Upper lobe of left lung (tissue), 6 donors: ENCODE results near the gene KLF7. TPM values are rescaled to one million over a fixed set of nuclear protein-coding genes. Genes with fewer than 3 reads are reported as not detected.

Experiments used
- ATAC-seq, 2 donors: fragments of 200-7000 bp; cut with Tn5 transposase; one replicate each; pipeline ENCODE4 v1.9.1; 2022; ENCODE audit warnings: mild to moderate bottlenecking in 2 of 2, moderate library complexity in 2 of 2; ENCODE audit not compliant: low FRiP score in 2 of 2
- DNase-seq, 2 donors: peaks; one replicate each; pipeline ENCODE4 v3.0.0-alpha.2; 2019 to 2020
- H3K27ac ChIP-seq, 4 donors: fragments of 200-600 bp; sonication (generic); one replicate each; pipeline ENCODE4 v1.5.1; 2016 to 2019
- H3K27me3 ChIP-seq, 4 donors: fragments of 200-600 bp; sonication (generic); one replicate each; pipeline ENCODE4 v1.5.1; 2017 to 2019
- H3K36me3 ChIP-seq, 4 donors: fragments of 200-600 bp; sonication (generic); one replicate each; pipeline ENCODE4 v1.5.1; 2016 to 2019
- H3K4me1 ChIP-seq, 4 donors: fragments of 200-600 bp; sonication (generic); one replicate each; pipeline ENCODE4 v1.5.1; 2018 to 2019
- H3K4me3 ChIP-seq, 4 donors: fragments of 200-600 bp; sonication (generic); one replicate each; pipeline ENCODE4 v1.5.1; 2017 to 2019; ENCODE audit warnings: mild to moderate bottlenecking in 2 of 4, moderate library complexity in 1 of 4
- H3K9me3 ChIP-seq, 4 donors: fragments of 200-600 bp; sonication (generic); one replicate each; pipeline ENCODE4 v1.5.1; 2018 to 2019
- EP300 ChIP-seq, 4 donors: sonication (generic); formaldehyde crosslinking; IDR thresholded peaks; one replicate each; pipeline ENCODE4 v1.5.1; 2017; ENCODE audit warnings: antibody characterized with exemption in 4 of 4, control low read depth in 2 of 4
- POLR2A ChIP-seq, 4 donors: fragments of 450-650 bp; IDR thresholded peaks; one replicate each; pipeline ENCODE4 v1.5.1; 2016 to 2017; ENCODE audit warnings: antibody characterized with exemption in 4 of 4, mild to moderate bottlenecking in 2 of 4
- POLR2AphosphoS5 ChIP-seq, 2 donors: sonication (generic); formaldehyde crosslinking; IDR thresholded peaks; one replicate each; pipeline ENCODE4 v1.5.1; 2017; ENCODE audit warnings: antibody characterized with exemption in 2 of 2
- WGBS, 2 donors: methylation state at CpG; one replicate each; pipeline ENCODE4 v1.1.5; 2017 to 2018; 5-methylcytosine and 5-hydroxymethylcytosine counted together
- total RNA-seq, 6 donors: library from RNA; depleted of rRNA in 4 of 6; stranded (reverse); fragments of >200 nt in 4 of 6; gene quantifications; one replicate each; pipeline versions ENCODE4 v1.1.0 to v1.2.1, GENCODE V29; 2016 to 2021
- TF ChIP-seq, protein P1 (sequence below), 6 experiments: fragments of 450-650 bp in 4 of 6; fragments of 200-600 bp in 2 of 6; sonication (generic) in 2 of 6; IDR thresholded peaks; one replicate each; pipeline ENCODE4 v1.5.1; 2016 to 2019; ENCODE audit warnings: antibody characterized with exemption in 6 of 6
- donor health status: DM: no; HTN: no; CAD: no; lungs with moderate emphysema.
- donor health status: DM: no; HTN: yes; CAD: no; lungs with severe emphysema.

The KLF7 gene
- total RNA-seq, 6 donors from 2014 or later, result 15.4 to 50.5 (median 22.4) TPM

GRCh38 chr2:207066166-207066565 lies 99.6 kb downstream of the KLF7 start:
- WGBS, 2 donors, result 48% methylated on average over 2 of the region's 2 CpGs
- ATAC-seq (no peak), DNase-seq (no peak)
- Histone ChIP-seq H3K4me3 (no peak overlapping the region), H3K27me3 (no peaks in the 10 kb centered on the region), H3K9me3 (no peaks in the 10 kb centered on the region), H3K36me3 (no peaks in the 10 kb centered on the region), H3K4me1 (peaks cover 9 to 16% (median 12%) of the 10 kb centered on the region in 4 donors), H3K27ac (peak overlapping the region in 1 of 4 donors; percentile 6)
- TF ChIP-seq, protein P1, sequence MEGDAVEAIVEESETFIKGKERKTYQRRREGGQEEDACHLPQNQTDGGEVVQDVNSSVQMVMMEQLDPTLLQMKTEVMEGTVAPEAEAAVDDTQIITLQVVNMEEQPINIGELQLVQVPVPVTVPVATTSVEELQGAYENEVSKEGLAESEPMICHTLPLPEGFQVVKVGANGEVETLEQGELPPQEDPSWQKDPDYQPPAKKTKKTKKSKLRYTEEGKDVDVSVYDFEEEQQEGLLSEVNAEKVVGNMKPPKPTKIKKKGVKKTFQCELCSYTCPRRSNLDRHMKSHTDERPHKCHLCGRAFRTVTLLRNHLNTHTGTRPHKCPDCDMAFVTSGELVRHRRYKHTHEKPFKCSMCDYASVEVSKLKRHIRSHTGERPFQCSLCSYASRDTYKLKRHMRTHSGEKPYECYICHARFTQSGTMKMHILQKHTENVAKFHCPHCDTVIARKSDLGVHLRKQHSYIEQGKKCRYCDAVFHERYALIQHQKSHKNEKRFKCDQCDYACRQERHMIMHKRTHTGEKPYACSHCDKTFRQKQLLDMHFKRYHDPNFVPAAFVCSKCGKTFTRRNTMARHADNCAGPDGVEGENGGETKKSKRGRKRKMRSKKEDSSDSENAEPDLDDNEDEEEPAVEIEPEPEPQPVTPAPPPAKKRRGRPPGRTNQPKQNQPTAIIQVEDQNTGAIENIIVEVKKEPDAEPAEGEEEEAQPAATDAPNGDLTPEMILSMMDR (IDR thresholded peaks at IDR 0.05), result no peak
- TF ChIP-seq EP300 (IDR thresholded peaks at IDR 0.05) (no peak), POLR2AphosphoS5 (IDR thresholded peaks at IDR 0.05) (no peak), POLR2A (IDR thresholded peaks at IDR 0.05) (no peak)

DNA sequence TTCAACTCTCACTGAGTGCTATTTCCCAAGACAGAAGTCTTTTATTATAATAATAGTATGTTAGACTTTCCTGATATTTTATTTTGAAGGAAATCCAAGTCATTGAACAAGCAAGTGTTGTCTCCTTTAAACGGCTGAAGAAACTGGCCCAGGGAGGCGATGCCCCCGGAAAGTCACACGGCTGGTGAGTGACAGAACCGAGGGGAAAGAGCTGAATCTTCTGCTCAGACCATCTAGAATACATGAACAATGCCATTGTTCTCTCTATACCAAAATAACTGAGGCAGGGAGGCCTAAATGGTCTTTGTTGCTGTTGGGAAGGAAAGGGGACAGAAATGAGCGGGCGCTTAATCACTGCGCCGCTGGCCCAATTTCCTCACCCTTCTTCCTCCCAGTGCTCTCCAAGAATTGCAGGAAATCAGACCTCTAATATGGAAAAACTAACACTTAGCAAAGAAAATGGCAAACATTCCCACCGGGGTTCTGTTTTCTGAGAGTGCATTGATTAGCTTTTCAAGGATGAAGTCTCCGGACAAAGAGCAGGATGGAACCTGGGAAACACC lies 101.5 kb downstream of the KLF7 start:
- TF ChIP-seq, protein P1 (IDR thresholded peaks at IDR 0.05), result no peak
- TF ChIP-seq EP300 (IDR thresholded peaks at IDR 0.05) (no peak), POLR2AphosphoS5 (IDR thresholded peaks at IDR 0.05) (no peak), POLR2A (IDR thresholded peaks at IDR 0.05) (no peak)
- peak overlapping the region in 2 of 4 donors; percentile 23 to 35 for H3K27ac ChIP-seq
- ATAC-seq (no peak), DNase-seq (no peak)
- H3K27me3 ChIP-seq, result no peaks in the 10 kb centered on the region
- H3K4me1 ChIP-seq, result peaks cover 9 to 16% (median 12%) of the 10 kb centered on the region in 4 donors
- no peaks in the 10 kb centered on the region for H3K9me3 ChIP-seq
- H3K36me3 ChIP-seq, result no peaks in the 10 kb centered on the region
- no peak overlapping the region for H3K4me3 ChIP-seq
- WGBS, 2 donors, result 67 to 85% methylated on average over 11 of the region's 11 CpGs

GRCh38 chr2:207061181-207061580 lies 104.6 kb downstream of the KLF7 start:
- TF ChIP-seq POLR2A (IDR thresholded peaks at IDR 0.05) (no peak), POLR2AphosphoS5 (IDR thresholded peaks at IDR 0.05) (no peak), EP300 (IDR thresholded peaks at IDR 0.05) (no peak)
- TF ChIP-seq, protein P1 (IDR thresholded peaks at IDR 0.05), result no peak
- Histone ChIP-seq H3K27me3 (no peaks in the 10 kb centered on the region), H3K4me3 (no peak overlapping the region), H3K27ac (no peak overlapping the region), H3K9me3 (no peaks in the 10 kb centered on the region), H3K36me3 (no peaks in the 10 kb centered on the region), H3K4me1 (no peaks in the 10 kb centered on the region)
- WGBS, 2 donors, result 76 to 85% methylated on average over 1 of the region's 1 CpG
- ATAC-seq, result no peak
- no peak for DNase-seq

DNA sequence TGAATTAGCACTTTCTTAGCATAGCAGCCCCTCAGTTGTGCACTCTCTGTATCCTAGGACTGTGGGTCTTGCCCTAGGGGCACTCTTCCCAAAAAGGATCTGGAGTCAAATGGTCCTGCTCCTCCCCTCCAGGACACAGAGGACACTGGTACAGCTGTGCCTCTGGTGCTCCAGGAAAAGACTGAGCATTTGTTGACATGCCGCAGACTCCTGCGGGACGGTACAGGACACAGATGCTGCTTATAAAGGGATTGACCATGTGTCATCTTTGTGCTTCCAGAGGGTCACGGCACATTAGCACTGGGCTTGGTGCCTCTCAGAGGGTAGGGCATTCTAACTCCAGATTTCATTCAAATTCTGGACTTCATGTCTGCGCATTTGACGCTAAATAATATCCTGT lies 110.5 kb downstream of the KLF7 start:
- no peaks in the 10 kb centered on the region for H3K9me3 ChIP-seq
- TF ChIP-seq, protein P1 (IDR thresholded peaks at IDR 0.05), result no peak
- TF ChIP-seq POLR2A (IDR thresholded peaks at IDR 0.05), result no peak
- no peak for TF ChIP-seq EP300 (IDR thresholded peaks at IDR 0.05)
- TF ChIP-seq POLR2AphosphoS5 (IDR thresholded peaks at IDR 0.05), result no peak
- no peaks in the 10 kb centered on the region for H3K36me3 ChIP-seq
- 90 to 97% methylated on average over 3 to 6 of the region's 6 CpGs for WGBS, 2 donors
- H3K27ac ChIP-seq, result no peak overlapping the region
- no peaks in the 10 kb centered on the region for H3K27me3 ChIP-seq
- H3K4me1 ChIP-seq, result no peaks in the 10 kb centered on the region
- no peak for DNase-seq
- H3K4me3 ChIP-seq, result no peak overlapping the region
- ATAC-seq, result no peak

GRCh38 chr2:207054521-207054920 lies 111.2 kb downstream of the KLF7 start:
- Histone ChIP-seq H3K36me3 (no peaks in the 10 kb centered on the region), H3K27me3 (no peaks in the 10 kb centered on the region), H3K27ac (no peak overlapping the region), H3K9me3 (no peaks in the 10 kb centered on the region), H3K4me1 (no peaks in the 10 kb centered on the region), H3K4me3 (no peak overlapping the region)
- TF ChIP-seq, protein P1 (IDR thresholded peaks at IDR 0.05), result no peak
- TF ChIP-seq POLR2A (IDR thresholded peaks at IDR 0.05), result no peak
- no peak for TF ChIP-seq POLR2AphosphoS5 (IDR thresholded peaks at IDR 0.05)
- no peak for TF ChIP-seq EP300 (IDR thresholded peaks at IDR 0.05)
- no peak for ATAC-seq
- DNase-seq, result no peak
- WGBS, 2 donors, result 87 to 92% methylated on average over 4 of the region's 4 CpGs
